Measurements from ENCODE around the gene FLVCR2.

DNA sequence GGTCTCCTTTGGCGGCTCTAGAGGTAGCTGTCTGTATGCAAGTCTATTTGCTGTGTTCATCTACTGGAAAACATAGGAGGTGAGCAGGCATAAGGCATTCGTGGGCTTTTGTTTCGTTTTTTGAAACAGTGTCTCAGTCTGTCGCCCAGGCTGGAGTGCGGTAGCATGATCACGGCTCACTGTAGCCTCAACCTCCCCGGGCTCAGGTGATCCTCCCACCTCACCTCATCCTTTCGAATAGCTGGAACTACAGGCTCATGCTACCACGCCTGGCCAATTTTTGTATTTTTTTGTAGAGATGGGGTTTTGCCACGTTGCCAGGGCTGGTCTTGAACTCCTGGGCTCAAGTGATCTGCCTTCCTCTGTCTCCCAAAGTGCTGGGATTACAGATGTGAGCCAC lies 27.5 kb downstream of the FLVCR2 start:
- TF ChIP-seq, protein P1, sequence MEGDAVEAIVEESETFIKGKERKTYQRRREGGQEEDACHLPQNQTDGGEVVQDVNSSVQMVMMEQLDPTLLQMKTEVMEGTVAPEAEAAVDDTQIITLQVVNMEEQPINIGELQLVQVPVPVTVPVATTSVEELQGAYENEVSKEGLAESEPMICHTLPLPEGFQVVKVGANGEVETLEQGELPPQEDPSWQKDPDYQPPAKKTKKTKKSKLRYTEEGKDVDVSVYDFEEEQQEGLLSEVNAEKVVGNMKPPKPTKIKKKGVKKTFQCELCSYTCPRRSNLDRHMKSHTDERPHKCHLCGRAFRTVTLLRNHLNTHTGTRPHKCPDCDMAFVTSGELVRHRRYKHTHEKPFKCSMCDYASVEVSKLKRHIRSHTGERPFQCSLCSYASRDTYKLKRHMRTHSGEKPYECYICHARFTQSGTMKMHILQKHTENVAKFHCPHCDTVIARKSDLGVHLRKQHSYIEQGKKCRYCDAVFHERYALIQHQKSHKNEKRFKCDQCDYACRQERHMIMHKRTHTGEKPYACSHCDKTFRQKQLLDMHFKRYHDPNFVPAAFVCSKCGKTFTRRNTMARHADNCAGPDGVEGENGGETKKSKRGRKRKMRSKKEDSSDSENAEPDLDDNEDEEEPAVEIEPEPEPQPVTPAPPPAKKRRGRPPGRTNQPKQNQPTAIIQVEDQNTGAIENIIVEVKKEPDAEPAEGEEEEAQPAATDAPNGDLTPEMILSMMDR (IDR thresholded peaks at IDR 0.05) = no peak
- no peak for TF ChIP-seq POLR2A (IDR thresholded peaks at IDR 0.05)

Data from body of pancreas (tissue), 4 donors.